ENCODE data around the gene ADI1.
"Not testable (repeated sequence)": the region's sequence is repeated elsewhere in the genome, so short reads cannot be mapped to it uniquely, and the experiment has no call there.

DNA sequence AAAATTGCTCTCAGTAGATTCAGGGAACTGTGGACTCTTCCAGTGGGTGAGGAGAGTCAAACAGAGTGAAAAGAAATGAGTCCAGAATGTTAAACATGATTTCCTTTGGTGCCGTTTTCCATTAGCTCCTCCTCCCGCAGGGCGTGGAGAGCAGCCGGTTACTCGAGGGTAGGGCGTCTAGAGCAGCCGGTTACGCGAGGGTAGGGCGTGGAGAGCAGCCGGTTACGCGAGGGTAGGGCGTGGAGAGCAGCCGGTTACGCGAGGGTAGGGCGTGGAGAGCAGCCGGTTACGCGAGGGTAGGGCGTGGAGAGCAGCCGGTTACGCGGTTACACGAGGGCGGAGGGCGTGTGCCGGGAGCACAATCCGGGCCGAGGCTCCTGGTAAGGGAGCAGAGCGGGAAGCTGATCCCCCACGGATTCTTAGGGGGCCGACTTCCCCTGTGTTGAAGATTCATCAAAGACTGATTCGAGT is 70.9 kb downstream of the ADI1 start:
- not testable (repeated sequence) for TF ChIP-seq POLR2A (IDR thresholded peaks at IDR 0.05)
- TF ChIP-seq, protein P1, sequence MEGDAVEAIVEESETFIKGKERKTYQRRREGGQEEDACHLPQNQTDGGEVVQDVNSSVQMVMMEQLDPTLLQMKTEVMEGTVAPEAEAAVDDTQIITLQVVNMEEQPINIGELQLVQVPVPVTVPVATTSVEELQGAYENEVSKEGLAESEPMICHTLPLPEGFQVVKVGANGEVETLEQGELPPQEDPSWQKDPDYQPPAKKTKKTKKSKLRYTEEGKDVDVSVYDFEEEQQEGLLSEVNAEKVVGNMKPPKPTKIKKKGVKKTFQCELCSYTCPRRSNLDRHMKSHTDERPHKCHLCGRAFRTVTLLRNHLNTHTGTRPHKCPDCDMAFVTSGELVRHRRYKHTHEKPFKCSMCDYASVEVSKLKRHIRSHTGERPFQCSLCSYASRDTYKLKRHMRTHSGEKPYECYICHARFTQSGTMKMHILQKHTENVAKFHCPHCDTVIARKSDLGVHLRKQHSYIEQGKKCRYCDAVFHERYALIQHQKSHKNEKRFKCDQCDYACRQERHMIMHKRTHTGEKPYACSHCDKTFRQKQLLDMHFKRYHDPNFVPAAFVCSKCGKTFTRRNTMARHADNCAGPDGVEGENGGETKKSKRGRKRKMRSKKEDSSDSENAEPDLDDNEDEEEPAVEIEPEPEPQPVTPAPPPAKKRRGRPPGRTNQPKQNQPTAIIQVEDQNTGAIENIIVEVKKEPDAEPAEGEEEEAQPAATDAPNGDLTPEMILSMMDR (IDR thresholded peaks at IDR 0.05), result not testable (repeated sequence)
